Peyer's patch (tissue), 4 donors: ENCODE results near the gene RAX2. TPM values are rescaled to one million over a fixed set of nuclear protein-coding genes. Genes with fewer than 3 reads are reported as not detected.

Experiments
- DNase-seq, 3 donors: peaks; one replicate each; pipeline ENCODE4 v3.0.0-alpha.2; 2017 to 2019
- H3K27ac ChIP-seq, 4 donors: fragments of 200-600 bp; sonication (generic); one replicate each; pipeline ENCODE4 v1.5.1; 2016 to 2019
- H3K27me3 ChIP-seq, 2 donors: fragments of 200-600 bp; sonication (generic); one replicate each; pipeline ENCODE4 v1.5.1; 2019
- H3K36me3 ChIP-seq, 3 donors: fragments of 200-600 bp; sonication (generic); one replicate each; pipeline ENCODE4 v1.5.1; 2016 to 2019
- H3K4me1 ChIP-seq, 4 donors: fragments of 200-600 bp; sonication (generic); one replicate each; pipeline ENCODE4 v1.5.1; 2016 to 2019
- H3K4me3 ChIP-seq, 4 donors: fragments of 200-600 bp; sonication (generic); 1 replicate in 3 of 4; 2 replicates in 1 of 4; pipeline ENCODE4 v1.5.1; 2016 to 2019; ENCODE audit warnings: mild to moderate bottlenecking in 1 of 4
- H3K9me3 ChIP-seq, 4 donors: fragments of 200-600 bp; sonication (generic); one replicate each; pipeline ENCODE4 v1.5.1; 2016 to 2019; ENCODE audit warnings: mild to moderate bottlenecking in 1 of 4
- POLR2A ChIP-seq, 2 donors: fragments of 450-650 bp; IDR thresholded peaks; one replicate each; pipeline ENCODE4 v1.5.1; 2017; ENCODE audit warnings: antibody characterized with exemption in 2 of 2, mild to moderate bottlenecking in 2 of 2, moderate library complexity in 2 of 2
- total RNA-seq, 4 donors: library from RNA; depleted of rRNA; stranded (reverse); fragments of >200 nt; gene quantifications; one replicate each; pipeline ENCODE4 v1.1.0, GENCODE V29; 2016
- TF ChIP-seq, protein P1 (sequence below), 6 experiments: fragments of 450-650 bp in 4 of 6; fragments of 200-600 bp in 2 of 6; sonication (generic) in 1 of 6; IDR thresholded peaks; one replicate each; pipeline ENCODE4 v1.5.1; 2017 to 2019; ENCODE audit warnings: antibody characterized with exemption in 6 of 6, mild to moderate bottlenecking in 3 of 6, moderate library complexity in 1 of 6

RAX2 gene
- total RNA-seq, 4 donors from 2014 or later, result not detected

DNA sequence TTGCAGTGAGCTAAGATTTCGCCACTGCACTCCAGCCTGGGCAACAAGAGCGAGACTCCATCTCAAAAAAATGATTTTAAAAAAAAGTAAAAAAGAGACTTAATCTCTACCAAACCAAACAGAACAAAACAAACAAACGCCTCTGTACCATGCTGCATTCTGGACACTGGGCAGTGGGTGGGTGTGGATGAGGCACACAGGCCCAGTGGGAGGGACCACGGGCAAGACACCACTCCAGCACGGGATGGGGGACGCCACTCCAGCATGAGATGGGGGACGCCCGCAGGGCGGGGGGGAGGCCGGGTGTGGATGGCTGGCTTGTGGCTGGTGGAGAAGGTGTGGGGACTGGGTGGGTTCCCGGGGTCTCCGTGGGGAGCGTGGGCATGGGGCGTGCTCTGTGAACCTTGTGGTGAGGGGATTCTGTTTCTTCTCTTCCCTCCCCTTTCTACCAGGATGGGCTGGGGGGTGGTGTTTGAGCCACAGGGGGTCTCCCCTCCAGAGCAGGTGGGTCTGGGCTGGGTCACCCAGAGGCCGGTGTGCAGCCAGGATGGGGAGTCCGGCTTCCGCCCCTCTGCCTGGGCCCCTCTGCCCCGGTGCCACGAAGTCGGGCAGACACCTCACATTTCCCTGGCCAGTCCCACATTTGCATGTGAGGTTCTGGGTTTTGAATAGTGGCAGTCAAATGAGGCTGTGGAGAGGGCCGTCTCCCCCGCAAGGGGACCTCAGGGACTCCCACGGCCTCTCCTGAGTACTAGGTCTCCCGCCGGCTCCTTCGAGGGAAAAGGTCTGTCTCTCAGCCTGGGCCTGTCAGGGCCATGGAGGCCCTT, 38.1 kb upstream of the RAX2 start:
- H3K9me3 ChIP-seq, result no peaks in the 10 kb centered on the region
- peak overlapping the region in 2 of 4 donors; percentile 20 to 82 for H3K27ac ChIP-seq
- DNase-seq, result peak in 2 of 3 donors; percentile 73 to 75
- TF ChIP-seq, protein P1, sequence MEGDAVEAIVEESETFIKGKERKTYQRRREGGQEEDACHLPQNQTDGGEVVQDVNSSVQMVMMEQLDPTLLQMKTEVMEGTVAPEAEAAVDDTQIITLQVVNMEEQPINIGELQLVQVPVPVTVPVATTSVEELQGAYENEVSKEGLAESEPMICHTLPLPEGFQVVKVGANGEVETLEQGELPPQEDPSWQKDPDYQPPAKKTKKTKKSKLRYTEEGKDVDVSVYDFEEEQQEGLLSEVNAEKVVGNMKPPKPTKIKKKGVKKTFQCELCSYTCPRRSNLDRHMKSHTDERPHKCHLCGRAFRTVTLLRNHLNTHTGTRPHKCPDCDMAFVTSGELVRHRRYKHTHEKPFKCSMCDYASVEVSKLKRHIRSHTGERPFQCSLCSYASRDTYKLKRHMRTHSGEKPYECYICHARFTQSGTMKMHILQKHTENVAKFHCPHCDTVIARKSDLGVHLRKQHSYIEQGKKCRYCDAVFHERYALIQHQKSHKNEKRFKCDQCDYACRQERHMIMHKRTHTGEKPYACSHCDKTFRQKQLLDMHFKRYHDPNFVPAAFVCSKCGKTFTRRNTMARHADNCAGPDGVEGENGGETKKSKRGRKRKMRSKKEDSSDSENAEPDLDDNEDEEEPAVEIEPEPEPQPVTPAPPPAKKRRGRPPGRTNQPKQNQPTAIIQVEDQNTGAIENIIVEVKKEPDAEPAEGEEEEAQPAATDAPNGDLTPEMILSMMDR (IDR thresholded peaks at IDR 0.05), result no peak
- no peak for TF ChIP-seq POLR2A (IDR thresholded peaks at IDR 0.05)
- H3K4me1 ChIP-seq, result peaks cover 0 to 41% (median 3%) of the 10 kb centered on the region in 4 donors
- H3K27me3 ChIP-seq, result no peaks in the 10 kb centered on the region
- no peaks in the 10 kb centered on the region for H3K36me3 ChIP-seq
- H3K4me3 ChIP-seq, result peak overlapping the region in 1 of 4 donors; percentile 17

DNA sequence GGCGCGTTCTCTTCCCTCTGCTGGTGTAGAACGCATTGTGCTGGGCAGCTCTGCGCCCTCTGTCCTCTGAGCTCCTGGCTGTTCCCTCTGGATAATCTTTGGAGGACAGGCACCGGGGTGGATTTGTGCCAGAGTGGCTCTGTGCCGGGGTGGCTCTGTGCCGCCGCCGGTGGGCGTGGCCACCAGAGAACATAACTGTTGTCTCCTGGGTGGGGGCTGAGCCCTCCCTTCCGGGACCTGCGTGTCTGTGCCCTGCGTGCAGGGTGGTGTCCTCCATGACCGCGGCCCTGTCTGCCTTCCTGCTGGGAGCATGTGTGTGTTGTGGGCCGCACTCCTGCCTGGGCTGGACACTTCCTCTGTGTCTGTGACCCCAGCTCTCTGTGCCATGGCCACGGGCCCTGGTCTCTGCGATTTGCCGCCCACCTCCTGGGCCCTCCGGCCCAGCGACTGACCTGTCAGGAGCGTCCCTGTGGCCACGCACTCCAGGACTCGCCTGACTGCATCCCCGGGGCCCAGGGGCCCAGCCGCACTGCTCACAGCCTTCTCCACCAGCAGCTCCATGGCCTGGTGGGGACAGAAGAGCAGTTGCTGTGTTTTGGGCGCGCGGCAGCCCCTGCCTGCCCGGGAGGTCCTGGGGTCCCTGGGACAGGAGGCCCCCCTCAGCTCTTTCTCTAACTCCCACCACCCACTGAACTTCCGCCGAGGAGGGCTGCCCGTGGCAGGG, 36.6 kb upstream of the RAX2 start:
- no peaks in the 10 kb centered on the region for H3K36me3 ChIP-seq
- peaks cover 0 to 34% (median 3%) of the 10 kb centered on the region in 4 donors for H3K4me1 ChIP-seq
- H3K27ac ChIP-seq, result no peak overlapping the region
- DNase-seq, result no peak
- H3K4me3 ChIP-seq, result no peak overlapping the region
- TF ChIP-seq, protein P1 (IDR thresholded peaks at IDR 0.05), result no peak
- TF ChIP-seq POLR2A (IDR thresholded peaks at IDR 0.05), result no peak
- no peaks in the 10 kb centered on the region for H3K27me3 ChIP-seq
- H3K9me3 ChIP-seq, result no peaks in the 10 kb centered on the region

DNA sequence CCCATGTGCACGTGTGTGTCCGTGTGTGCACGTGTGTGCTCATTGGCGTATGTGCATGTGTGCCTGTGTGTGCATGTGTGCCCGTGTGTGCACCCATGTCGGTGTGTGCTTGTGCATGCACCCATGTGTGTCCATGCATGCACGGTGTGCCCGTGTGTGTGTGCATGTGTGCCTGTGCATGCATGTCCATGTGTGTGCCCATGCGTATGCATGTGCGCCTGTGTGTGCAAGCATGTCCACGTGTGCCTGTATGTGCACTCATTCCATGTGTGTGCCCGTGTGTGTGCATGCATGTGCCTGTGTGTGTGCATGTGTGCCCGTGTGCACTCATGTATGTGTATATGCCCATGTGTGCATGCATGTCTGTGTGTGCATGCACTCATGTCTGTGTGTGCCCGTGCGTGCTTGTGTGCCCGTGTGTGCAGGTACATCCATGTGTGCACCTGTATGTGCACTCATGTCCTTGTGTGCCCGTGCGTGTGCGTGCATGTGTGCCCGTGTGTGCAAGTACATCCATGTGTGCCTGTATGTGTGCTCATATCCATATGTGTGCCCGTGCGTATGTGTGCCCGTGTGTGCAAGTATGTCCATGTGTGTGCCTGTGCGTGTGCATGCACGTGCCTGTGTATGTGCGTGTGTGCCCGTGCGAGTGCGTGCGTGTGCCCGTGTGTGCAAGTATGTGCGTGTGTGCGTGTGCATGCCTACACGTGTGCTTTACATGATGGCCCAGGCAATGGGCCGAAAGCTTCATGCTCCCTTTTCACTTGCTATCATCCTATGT, 35.7 kb upstream of the RAX2 start:
- H3K9me3 ChIP-seq, result no peaks in the 10 kb centered on the region
- no peak for DNase-seq
- no peak overlapping the region for H3K27ac ChIP-seq
- TF ChIP-seq, protein P1 (IDR thresholded peaks at IDR 0.05), result no peak
- peaks cover 0 to 25% (median 3%) of the 10 kb centered on the region in 4 donors for H3K4me1 ChIP-seq
- no peaks in the 10 kb centered on the region for H3K36me3 ChIP-seq
- H3K4me3 ChIP-seq, result no peak overlapping the region
- no peaks in the 10 kb centered on the region for H3K27me3 ChIP-seq

DNA sequence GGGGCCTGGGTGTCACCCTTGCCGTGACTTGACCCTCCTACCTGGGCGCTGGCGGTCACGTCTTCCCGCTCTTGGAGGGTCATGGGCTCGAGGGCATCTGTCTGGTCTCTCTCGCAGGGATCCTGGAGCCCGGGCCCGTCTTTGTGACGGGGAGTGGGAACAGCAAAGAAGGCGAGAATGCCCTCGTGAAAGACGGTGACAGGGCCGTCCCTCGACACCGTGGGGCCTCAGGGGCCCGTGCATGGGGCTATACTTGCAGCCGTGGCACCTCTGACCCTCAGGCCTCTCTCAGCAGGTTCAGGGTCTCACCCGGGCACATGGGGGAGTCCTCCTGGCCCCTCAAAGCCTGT, 35.1 kb upstream of the RAX2 start:
- Histone ChIP-seq H3K4me3 (no peak overlapping the region), H3K4me1 (peaks cover 0 to 23% (median 3%) of the 10 kb centered on the region in 4 donors), H3K27ac (peak overlapping the region in 1 of 4 donors; percentile 31), H3K27me3 (no peaks in the 10 kb centered on the region), H3K36me3 (no peaks in the 10 kb centered on the region), H3K9me3 (no peaks in the 10 kb centered on the region)
- DNase-seq, result no peak
- no peak for TF ChIP-seq POLR2A (IDR thresholded peaks at IDR 0.05)
- TF ChIP-seq, protein P1 (IDR thresholded peaks at IDR 0.05), result no peak

DNA sequence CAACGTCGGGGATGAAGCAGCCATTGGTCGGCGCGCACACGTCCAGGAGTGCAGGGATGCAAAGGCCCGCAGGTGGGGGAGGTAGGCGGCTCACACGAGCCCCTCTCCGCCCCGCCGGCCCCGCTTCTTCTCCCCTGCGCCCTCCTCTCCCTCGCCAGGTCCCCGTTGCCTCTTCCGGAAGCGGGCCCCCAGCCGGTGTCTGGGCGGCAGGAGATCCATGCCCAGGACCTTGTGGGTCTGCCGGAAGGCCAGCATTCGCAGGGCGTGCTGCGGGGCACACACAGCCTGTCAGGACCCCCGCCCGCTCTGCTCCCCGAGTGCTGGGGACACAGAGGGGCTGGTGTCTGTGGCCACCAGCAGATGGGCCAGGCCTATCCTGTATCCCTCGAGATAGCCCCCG, 33.8 kb upstream of the RAX2 start:
- DNase-seq, result no peak
- H3K36me3 ChIP-seq, result no peaks in the 10 kb centered on the region

More for the DNA sequence above, 33.8 kb upstream of the RAX2 start:
- H3K9me3 ChIP-seq, result no peaks in the 10 kb centered on the region
- H3K4me3 ChIP-seq, result no peak overlapping the region
- TF ChIP-seq, protein P1 (IDR thresholded peaks at IDR 0.05), result no peak
- TF ChIP-seq POLR2A (IDR thresholded peaks at IDR 0.05), result no peak
- no peak overlapping the region for H3K27ac ChIP-seq
- peaks cover 0 to 10% of the 10 kb centered on the region in 2 donors for H3K27me3 ChIP-seq
- peaks cover 0 to 25% (median 13%) of the 10 kb centered on the region in 4 donors for H3K4me1 ChIP-seq
